ENCODE results near the gene ENTR1. TPM values are rescaled to one million over a fixed set of nuclear protein-coding genes. Genes with fewer than 3 reads are reported as not detected.

Gene ENTR1
- total RNA-seq, 2 experiments from 2014 or later, result 85.7 to 91.6 TPM

- CTCF ChIA-PET, result no interaction called here
- Mint-ChIP-seq H3K4me1 (ENCODE audit: low read depth) (no peaks in the 10 kb centered on the region), H3K9me3 (no peaks in the 10 kb centered on the region), H3K36me3 (ENCODE audit: low read depth) (peaks cover 2% of the 10 kb centered on the region), H3K27ac (no peak overlapping the region), H3K4me3 (no peak overlapping the region), H3K27me3 (ENCODE audit: low read depth) (no peaks in the 10 kb centered on the region)
- no peak for DNase-seq
- intact Hi-C loops (cut with micrococcal nuclease), result no loop called here
Observed at GRCh38 chr9:136376457-136376856, 34.0 kb downstream of the ENTR1 start.

- Mint-ChIP-seq H3K4me3 (no peak overlapping the region), H3K27me3 (ENCODE audit: low read depth) (no peaks in the 10 kb centered on the region), H3K27ac (no peak overlapping the region), H3K9me3 (no peaks in the 10 kb centered on the region), H3K4me1 (ENCODE audit: low read depth) (no peaks in the 10 kb centered on the region), H3K36me3 (ENCODE audit: low read depth) (peaks cover 2% of the 10 kb centered on the region)
- CTCF ChIA-PET, result interaction anchor here (0.9 kb wide), 1 partner anchor 12 kb away, joined by 3 read pairs; the partner anchor contains the start of gene DNLZ
- DNase-seq, result no peak
- intact Hi-C loops (cut with micrococcal nuclease), result no loop called here
Observed at GRCh38 chr9:136375096-136375495, 35.3 kb downstream of the ENTR1 start.

- Mint-ChIP-seq H3K4me3 (no peak overlapping the region), H3K4me1 (ENCODE audit: low read depth) (no peaks in the 10 kb centered on the region), H3K27ac (no peak overlapping the region), H3K27me3 (ENCODE audit: low read depth) (no peaks in the 10 kb centered on the region), H3K36me3 (ENCODE audit: low read depth) (peaks cover 2% of the 10 kb centered on the region), H3K9me3 (no peaks in the 10 kb centered on the region)
- intact Hi-C loops (cut with micrococcal nuclease), result no loop called here
- CTCF ChIA-PET, result interaction anchor here (0.8 to 0.9 kb wide), 2 partner anchors 11 to 297 kb away, joined by 3 read pairs; partner anchors contain the start of gene DNLZ
- DNase-seq, result no peak
Observed at GRCh38 chr9:136374183-136374575, 36.2 kb downstream of the ENTR1 start.

DNA sequence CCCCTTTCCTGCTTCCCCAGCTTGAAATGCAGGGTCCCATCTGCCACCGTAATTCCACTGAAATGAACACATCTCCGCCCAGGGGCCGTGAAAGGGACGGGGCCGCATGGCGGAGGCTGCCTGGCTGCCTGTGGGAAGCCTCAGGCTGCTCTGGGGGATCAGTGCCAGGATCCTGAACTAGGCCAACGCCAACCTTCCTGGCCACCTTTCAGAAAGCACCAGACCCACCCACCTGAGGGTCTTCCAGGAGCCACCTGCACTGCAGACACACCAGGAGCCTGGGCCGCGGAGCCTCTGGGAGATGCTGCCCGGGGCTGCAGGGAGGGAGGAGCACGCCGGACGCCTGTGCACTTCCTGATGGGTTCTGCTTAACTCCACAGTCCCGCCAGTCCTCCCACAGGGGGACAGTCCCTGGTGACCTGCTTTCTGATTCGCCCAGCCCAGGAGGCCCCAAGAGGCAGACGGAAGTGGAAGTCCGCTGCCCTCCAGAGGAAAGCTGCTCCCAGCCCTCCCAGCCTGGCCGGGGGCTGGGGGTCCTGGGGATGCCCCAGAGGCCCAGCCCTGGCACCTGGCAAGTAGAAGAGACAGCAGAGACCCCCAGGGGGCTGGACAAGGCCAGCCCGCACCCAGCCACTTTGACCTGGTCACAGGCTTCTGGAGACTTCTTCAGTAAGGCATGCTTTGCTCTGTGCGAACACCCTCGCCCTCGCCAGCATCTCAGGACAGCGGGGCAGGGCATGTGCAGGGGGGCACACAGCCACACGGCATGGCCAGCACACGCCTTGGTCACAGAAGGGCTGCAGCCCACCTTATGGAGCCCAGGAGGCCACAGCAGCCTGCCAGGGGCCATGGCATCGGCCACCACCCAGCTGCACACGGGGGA, 36.9 kb downstream of the ENTR1 start, which contains the start of gene CARD9:
TSS of gene CARD9 (minus strand) at position 370 of the 883 bp plus-strand sequence. CDS start 1,591 bp downstream, outside the sequence.
- no peak within 1 kb of the TSS for H3K4me3 Mint-ChIP-seq
- intact Hi-C loops (cut with micrococcal nuclease), result no loop called here
- H3K27me3 Mint-ChIP-seq (ENCODE audit: low read depth), result no peaks in the 10 kb centered on the region

GRCh38 chr9:136372561-136373299, 37.7 kb downstream of the ENTR1 start:
- no peaks in the 10 kb centered on the region for H3K4me1 Mint-ChIP-seq (ENCODE audit: low read depth)
- intact Hi-C loops (cut with micrococcal nuclease), result no loop called here
- no peak overlapping the region for H3K4me3 Mint-ChIP-seq
- CTCF ChIA-PET, result interaction anchor here (0.7 kb wide), 1 partner anchor 18 kb away, joined by 4 read pairs; no protein-coding TSS in a partner anchor
- no peaks in the 10 kb centered on the region for H3K27me3 Mint-ChIP-seq (ENCODE audit: low read depth)
- H3K36me3 Mint-ChIP-seq (ENCODE audit: low read depth), result peaks cover 2% of the 10 kb centered on the region
- no peak for DNase-seq
- no peaks in the 10 kb centered on the region for H3K9me3 Mint-ChIP-seq
- H3K27ac Mint-ChIP-seq, result no peak overlapping the region

More for the DNA sequence above, 36.9 kb downstream of the ENTR1 start, which contains the start of gene CARD9:
- no peak for DNase-seq
- no peak within 1 kb of the TSS for H3K27ac Mint-ChIP-seq
- no peaks in the 10 kb centered on the region for H3K9me3 Mint-ChIP-seq
- CTCF ChIA-PET, result interaction anchor here (0.8 kb wide), 1 partner anchor 298 kb away, joined by 3 read pairs; no protein-coding TSS in a partner anchor
- H3K4me1 Mint-ChIP-seq (ENCODE audit: low read depth), result no peaks in the 10 kb centered on the region
- H3K36me3 Mint-ChIP-seq (ENCODE audit: low read depth), result peaks cover 2% of the 10 kb centered on the region

DNA sequence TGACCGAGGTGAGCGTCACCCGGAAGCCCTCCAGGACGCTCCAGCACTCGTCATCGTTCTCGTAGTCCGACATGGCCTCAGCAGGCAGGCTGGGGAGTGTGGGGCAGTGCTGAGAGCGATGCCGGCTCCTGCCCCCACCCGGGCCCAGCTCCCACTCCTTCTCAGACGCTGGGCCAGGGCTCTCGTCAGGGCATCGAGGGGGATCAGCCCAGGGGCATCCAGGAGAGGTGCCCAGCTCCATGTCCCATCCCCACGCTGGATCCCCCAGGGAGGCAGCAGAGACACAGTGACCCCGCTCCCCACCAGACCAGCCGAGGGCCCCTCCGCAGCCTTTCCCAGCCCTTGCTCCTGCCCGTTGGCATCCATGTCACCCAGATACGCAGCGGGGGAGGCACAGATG, 38.4 kb downstream of the ENTR1 start:
- Mint-ChIP-seq H3K27me3 (ENCODE audit: low read depth) (no peaks in the 10 kb centered on the region), H3K4me1 (ENCODE audit: low read depth) (no peaks in the 10 kb centered on the region), H3K9me3 (no peaks in the 10 kb centered on the region), H3K4me3 (no peak overlapping the region), H3K27ac (no peak overlapping the region), H3K36me3 (ENCODE audit: low read depth) (peaks cover 2% of the 10 kb centered on the region)
- intact Hi-C loops (cut with micrococcal nuclease), result no loop called here
- CTCF ChIA-PET, result no interaction called here
- DNase-seq, result no peak

DNA sequence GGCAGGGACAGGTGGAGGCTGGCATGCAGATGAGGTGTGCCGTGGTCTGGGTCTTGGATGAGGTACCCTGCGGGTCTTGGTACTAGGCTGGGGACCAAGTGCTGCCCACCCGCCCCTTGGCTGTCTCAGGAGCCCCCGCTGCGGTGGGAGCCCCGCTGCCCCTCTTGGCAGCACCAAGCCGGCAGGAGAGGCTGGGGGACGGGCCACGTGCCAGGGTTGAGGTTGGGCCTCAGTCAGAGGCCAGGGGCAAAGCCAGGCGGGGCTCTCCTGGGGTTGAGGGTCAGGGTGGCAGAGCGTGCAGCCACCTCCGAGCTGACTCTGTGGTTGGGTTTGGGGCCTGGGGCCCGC, 38.9 kb downstream of the ENTR1 start:
- H3K27ac Mint-ChIP-seq, result no peak overlapping the region
- no peak for DNase-seq
- no peaks in the 10 kb centered on the region for H3K4me1 Mint-ChIP-seq (ENCODE audit: low read depth)
- CTCF ChIA-PET, result no interaction called here
- H3K27me3 Mint-ChIP-seq (ENCODE audit: low read depth), result no peaks in the 10 kb centered on the region
- peaks cover 2% of the 10 kb centered on the region for H3K36me3 Mint-ChIP-seq (ENCODE audit: low read depth)
- H3K9me3 Mint-ChIP-seq, result no peaks in the 10 kb centered on the region
- H3K4me3 Mint-ChIP-seq, result no peak overlapping the region
- intact Hi-C loops (cut with micrococcal nuclease), result no loop called here

GRCh38 chr9:136370687-136371532, 39.5 kb downstream of the ENTR1 start:
- no peaks in the 10 kb centered on the region for H3K27me3 Mint-ChIP-seq (ENCODE audit: low read depth)
- no peak overlapping the region for H3K4me3 Mint-ChIP-seq
- H3K9me3 Mint-ChIP-seq, result no peaks in the 10 kb centered on the region
- intact Hi-C loops (cut with micrococcal nuclease), result no loop called here
- DNase-seq, result no peak
- no peaks in the 10 kb centered on the region for H3K4me1 Mint-ChIP-seq (ENCODE audit: low read depth)
- H3K27ac Mint-ChIP-seq, result no peak overlapping the region
- CTCF ChIA-PET, result no interaction called here
- H3K36me3 Mint-ChIP-seq (ENCODE audit: low read depth), result peaks cover 2% of the 10 kb centered on the region

DNA sequence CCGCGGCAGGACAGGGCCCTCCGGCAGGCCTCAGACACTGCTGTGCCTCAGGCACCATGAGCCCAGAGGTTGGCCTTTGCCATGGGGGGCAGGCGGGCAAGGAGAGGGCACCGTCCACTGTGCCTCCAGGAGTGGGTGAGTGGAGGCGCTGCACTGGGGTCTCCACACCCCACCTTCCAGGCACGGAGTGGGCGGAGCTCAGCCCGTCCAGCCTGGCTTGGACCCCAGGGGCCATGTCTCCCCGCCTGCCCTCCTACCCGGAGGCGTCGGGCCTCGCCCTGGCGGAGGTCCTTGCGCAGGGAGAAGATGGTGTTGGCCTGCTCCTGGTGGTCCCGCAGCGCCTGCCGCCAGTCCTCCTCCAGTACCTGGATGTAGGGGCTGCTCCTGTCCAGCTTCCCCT, 40.4 kb downstream of the ENTR1 start:
- Mint-ChIP-seq H3K27me3 (ENCODE audit: low read depth) (no peaks in the 10 kb centered on the region), H3K36me3 (ENCODE audit: low read depth) (peaks cover 2% of the 10 kb centered on the region)
- CTCF ChIA-PET, result no interaction called here

GRCh38 chr9:136368190-136368589, 42.2 kb downstream of the ENTR1 start:
- DNase-seq, result no peak
- Mint-ChIP-seq H3K9me3 (no peaks in the 10 kb centered on the region), H3K27me3 (ENCODE audit: low read depth) (no peaks in the 10 kb centered on the region), H3K36me3 (ENCODE audit: low read depth) (no peaks in the 10 kb centered on the region), H3K27ac (no peak overlapping the region), H3K4me3 (no peak overlapping the region), H3K4me1 (ENCODE audit: low read depth) (peaks cover 2% of the 10 kb centered on the region)
- CTCF ChIA-PET, result interaction anchor here (0.8 kb wide), 1 partner anchor 33 kb away, joined by 3 read pairs; no protein-coding TSS in a partner anchor
- intact Hi-C loops (cut with micrococcal nuclease), result no loop called here

More for the DNA sequence above, 40.4 kb downstream of the ENTR1 start:
- no peak overlapping the region for H3K27ac Mint-ChIP-seq
- no peak overlapping the region for H3K4me3 Mint-ChIP-seq
- no peaks in the 10 kb centered on the region for H3K4me1 Mint-ChIP-seq (ENCODE audit: low read depth)
- no peaks in the 10 kb centered on the region for H3K9me3 Mint-ChIP-seq
- no peak for DNase-seq
- intact Hi-C loops (cut with micrococcal nuclease), result no loop called here

GRCh38 chr9:136367296-136368145, 42.9 kb downstream of the ENTR1 start:
- Mint-ChIP-seq H3K4me3 (no peak overlapping the region), H3K36me3 (ENCODE audit: low read depth) (no peaks in the 10 kb centered on the region), H3K9me3 (no peaks in the 10 kb centered on the region), H3K27me3 (ENCODE audit: low read depth) (no peaks in the 10 kb centered on the region), H3K27ac (no peak overlapping the region), H3K4me1 (ENCODE audit: low read depth) (peaks cover 5% of the 10 kb centered on the region)
- CTCF ChIA-PET, result interaction anchor here (1.2 kb wide), 1 partner anchor 33 kb away, joined by 3 read pairs; no protein-coding TSS in a partner anchor
- intact Hi-C loops (cut with micrococcal nuclease), result no loop called here
- DNase-seq, result no peak

Measured in activated naive CD4-positive, alpha-beta T cell treated with anti-CD3 and anti-CD28 coated beads for 36 hours (primary cell).